ENCODE data around the gene RAB8B.

Gene RAB8B

GRCh38 chr15:63188926-63189871 lies at the start of gene RAB8B:
TSS of gene RAB8B (plus strand) at chr15:63189606. CDS start at chr15:63189625, 19 bp downstream.
- peak; percentile 99 for DNase-seq

GRCh38 chr15:63140936-63141335 lies 48.5 kb upstream of the RAB8B start:
- no peak for DNase-seq

- DNase-seq = no peak
Measured at GRCh38 chr15:63145426-63145825, 44.0 kb upstream of the RAB8B start.

GRCh38 chr15:63146684-63147083 lies 42.7 kb upstream of the RAB8B start:
- DNase-seq = no peak

- no peak for DNase-seq
Measured at GRCh38 chr15:63151665-63152064, 37.7 kb upstream of the RAB8B start.

GRCh38 chr15:63155486-63155885 lies 33.9 kb upstream of the RAB8B start:
- no peak for DNase-seq

DNA sequence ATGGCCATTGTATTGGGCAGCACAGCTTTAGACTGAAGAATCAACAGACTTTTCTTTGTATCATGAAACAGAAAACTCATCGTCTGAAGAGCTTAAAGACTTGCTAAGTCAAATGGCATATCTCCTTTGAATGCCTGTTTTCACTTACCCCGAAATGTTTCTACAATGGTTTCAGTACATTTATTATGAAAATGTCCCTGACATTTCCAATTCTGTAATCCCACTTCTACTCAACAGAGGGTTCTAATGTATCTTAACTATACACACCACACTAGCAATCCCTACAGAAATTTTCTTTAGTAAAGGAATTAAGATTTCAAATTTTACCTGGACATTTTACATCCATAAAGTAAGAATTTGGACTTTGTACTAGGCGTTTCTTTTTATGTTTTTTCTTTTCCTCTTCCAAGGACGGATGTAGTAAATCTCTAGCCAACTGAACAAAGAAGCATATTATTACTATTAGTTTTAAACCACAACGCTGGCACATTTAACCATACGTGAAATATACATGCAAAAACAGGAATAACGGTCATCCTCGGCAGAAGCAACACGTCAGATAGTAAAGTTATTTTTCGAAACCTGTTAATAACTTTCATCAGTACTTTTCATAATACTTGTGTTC lies 33.2 kb upstream of the RAB8B start:
- no peak for DNase-seq

GRCh38 chr15:63156755-63157117 lies 32.7 kb upstream of the RAB8B start:
- peak; percentile 72 for DNase-seq

DNA sequence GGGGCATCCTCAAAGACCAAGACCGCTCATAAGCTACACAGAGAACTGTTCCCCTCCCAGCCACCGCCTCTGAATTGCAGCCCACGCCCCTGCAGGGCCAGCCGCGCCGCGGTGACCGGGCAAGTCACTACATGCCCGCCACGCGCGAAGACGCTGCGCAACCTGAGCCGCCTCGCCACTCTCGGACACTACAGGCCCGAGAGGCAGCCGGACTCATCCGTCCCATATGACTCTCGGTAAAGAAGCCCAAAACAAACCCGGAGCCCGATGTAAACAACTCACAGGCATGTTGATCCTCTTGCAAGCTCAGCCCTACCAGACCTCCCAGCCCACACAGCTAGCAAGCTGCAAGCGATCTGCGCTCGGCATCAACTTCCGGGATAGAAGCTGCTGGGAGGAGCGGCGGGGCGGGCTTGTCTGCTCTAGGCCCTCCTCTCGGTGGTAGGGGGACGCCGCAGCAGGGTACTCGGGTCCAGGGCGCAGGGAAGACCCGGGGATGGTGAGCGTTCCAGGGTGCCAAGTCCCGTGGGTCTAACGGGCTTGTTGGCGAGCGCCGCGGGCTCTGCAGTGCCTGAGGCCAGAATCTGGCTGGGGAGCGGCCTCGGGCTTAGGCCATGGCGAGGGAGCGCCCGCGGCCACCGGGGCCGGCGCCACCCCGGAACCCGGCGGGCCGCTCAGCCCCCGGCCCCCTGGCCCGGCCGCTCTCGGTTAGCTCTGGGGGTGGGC lies 32.1 kb upstream of the RAB8B start, which contains the start of gene RPS27L:
Gene RPS27L (minus strand): TSS at position 360 of the 726 bp plus-strand sequence. CDS start 72 bp downstream, at position 288.
- DNase-seq = peak; percentile 96

GRCh38 chr15:63157891-63158431 lies 31.4 kb upstream of the RAB8B start:
- DNase-seq = peak; percentile 62

- no peak for DNase-seq
Measured at GRCh38 chr15:63160638-63161037, 28.8 kb upstream of the RAB8B start.

DNA sequence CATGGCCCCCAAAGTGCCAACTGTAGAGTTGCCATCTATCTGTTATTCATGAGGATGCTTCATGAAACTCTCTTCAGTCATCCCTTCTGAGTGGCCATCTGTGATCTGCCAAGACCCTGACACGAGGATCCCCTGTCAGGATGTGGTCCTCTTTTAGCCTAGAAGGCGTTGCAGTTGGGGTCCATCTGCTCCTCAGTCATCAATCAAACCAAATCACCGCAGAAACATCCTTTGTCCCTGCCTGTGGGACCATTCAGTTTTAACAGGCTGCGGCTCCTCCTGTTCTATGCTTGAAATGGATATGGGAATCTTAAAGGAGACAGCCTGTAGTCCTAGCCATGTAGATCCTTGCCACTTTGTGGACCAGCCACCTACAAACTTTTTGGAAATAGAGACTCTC lies 26.2 kb upstream of the RAB8B start:
- no peak for DNase-seq

GRCh38 chr15:63165166-63165859 lies 24.1 kb upstream of the RAB8B start:
- no peak for DNase-seq

- no peak for DNase-seq
Measured at GRCh38 chr15:63166219-63166618, 23.2 kb upstream of the RAB8B start.

DNA sequence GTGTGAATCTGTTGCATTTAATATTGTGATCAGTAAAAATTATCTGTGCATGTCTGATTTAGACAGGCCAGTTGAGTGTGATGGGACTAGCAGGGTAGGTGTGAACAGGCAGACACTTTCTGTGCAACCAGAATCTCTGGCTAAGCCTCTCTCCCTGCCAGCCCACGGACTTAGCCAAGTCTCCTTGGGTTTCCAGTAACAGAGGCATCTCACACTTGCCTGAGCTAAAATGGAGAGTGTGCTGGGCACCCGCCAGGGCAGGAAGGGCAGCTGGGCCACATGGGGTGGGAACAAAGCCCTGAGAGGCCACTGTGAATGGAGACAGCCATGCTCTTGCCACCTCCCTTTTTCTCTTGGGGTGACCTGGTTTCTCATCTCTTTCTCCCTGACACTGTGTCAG lies 19.6 kb upstream of the RAB8B start:
- no peak for DNase-seq

DNA sequence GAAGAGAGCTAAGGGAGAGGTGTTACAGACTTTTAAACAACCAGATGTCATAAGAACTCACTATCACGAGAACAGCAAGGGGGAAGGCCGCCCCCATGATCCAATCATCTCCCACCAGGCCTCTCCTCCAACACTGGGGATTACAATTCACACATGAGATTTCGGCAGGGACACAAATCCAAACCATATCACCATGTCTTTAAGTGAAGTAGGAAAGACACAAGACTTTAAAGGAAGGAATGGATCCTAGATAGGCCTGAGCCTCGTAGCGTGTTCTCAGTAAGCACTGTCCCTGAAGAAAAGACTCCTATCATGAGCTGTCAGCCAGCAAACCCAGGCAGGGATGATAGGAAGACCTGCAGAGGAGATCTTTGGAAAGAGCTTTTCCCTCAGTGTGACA lies 17.0 kb upstream of the RAB8B start:
- DNase-seq = no peak

- DNase-seq = no peak
Measured at GRCh38 chr15:63172851-63173451, 16.5 kb upstream of the RAB8B start.

DNA sequence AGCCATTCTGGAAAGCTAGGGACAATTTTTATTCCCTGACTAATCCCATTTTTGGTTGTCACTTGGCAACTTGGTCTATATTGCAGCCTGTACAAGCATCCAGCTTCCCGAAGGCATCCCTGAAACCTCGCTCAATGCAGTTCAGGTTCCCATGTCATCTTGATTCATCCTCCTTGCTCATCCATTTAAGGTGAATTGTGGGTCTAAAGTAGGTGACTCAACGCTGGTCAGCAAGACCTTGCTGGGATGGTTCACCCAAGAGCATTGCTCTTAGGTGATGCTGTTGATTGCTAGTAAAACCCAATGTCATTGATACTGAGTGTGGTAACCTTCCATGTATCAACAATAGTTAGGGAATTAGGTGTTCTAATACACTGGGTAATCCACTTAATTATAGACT lies 13.1 kb upstream of the RAB8B start:
- no peak for DNase-seq

DNA sequence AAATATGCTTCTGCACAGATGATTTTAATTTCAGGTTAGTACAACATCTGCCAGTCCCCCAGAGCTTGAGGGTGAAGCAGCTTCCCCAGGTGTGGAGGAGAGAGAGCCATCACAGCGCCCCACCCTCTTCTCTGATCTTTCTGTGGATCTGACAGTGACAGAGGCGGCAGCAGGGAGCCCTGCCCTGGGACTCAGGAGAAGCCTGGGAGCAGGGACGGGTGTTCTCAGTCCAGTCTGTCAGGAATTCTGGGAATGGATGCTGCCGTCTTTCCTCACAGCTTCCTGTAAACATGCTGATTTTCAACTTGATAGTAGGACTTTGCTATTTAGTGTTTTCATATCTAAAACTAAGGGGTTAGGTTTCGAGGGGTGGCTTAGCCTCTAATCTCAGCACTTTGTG lies 11.4 kb upstream of the RAB8B start:
- DNase-seq = no peak

- no peak for DNase-seq
Measured at GRCh38 chr15:63180746-63181145, 8.7 kb upstream of the RAB8B start.

DNA sequence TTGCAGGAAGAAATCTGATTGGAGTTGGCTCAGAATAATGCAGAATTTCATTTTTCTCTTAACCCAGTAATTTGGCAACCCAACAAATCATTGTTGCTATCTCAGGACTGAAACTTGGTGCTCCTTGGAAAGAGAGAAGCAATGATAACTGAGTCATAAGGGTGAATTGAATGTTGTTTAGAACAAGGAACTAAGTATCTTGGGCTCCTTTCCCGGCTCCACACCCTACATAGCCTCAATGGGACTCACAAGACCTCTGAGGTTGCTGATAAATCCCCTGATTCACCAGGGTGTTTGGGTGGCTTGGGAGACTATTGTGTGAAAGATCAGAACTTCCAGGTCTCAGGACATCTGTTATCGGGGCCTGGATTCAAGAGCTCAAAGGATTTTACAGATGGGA lies 7.8 kb upstream of the RAB8B start:
- DNase-seq = no peak

- DNase-seq = no peak
Measured at GRCh38 chr15:63185206-63185605, 4.2 kb upstream of the RAB8B start.

All from RPMI8226 (cell line).